OCI-LY1 (cell line): ENCODE results near the gene PVALEF.

Experiments used
- H2AFZ ChIP-seq: fragments of 200-600 bp; sonication (generic), shearing (Covaris generic); 2 replicates; pipeline ENCODE4 v1.6.0; 2014; ENCODE audit warnings: antibody characterized with exemption, mild to moderate bottlenecking, low read length
- H3F3A ChIP-seq: fragments of 200-600 bp; sonication (generic), shearing (Covaris generic); 2 replicates; pipeline ENCODE4 v1.6.0; 2014; ENCODE audit warnings: mild to moderate bottlenecking, antibody characterized with exemption, low read length, moderate library complexity; ENCODE audit not compliant: insufficient read depth
- H3K27ac ChIP-seq: fragments of 200-600 bp; sonication (generic); 2 replicates; pipeline ENCODE4 v1.5.1; 2014; ENCODE audit warnings: low read length, mixed run types, mild to moderate bottlenecking, low read depth; ENCODE audit not compliant: poor library complexity, severe bottlenecking
- H3K27me3 ChIP-seq: fragments of 200-600 bp; sonication (generic); 2 replicates; pipeline ENCODE4 v1.6.0; 2014; ENCODE audit warnings: antibody characterized with exemption, mild to moderate bottlenecking, low read length, moderate library complexity; ENCODE audit not compliant: insufficient read depth
- H3K36me3 ChIP-seq: fragments of 200-600 bp; sonication (generic); 2 replicates; pipeline ENCODE4 v1.6.1; 2014; ENCODE audit warnings: mild to moderate bottlenecking, antibody characterized with exemption, low read length, moderate library complexity, mixed read lengths; ENCODE audit not compliant: insufficient read depth
- H3K4me1 ChIP-seq: fragments of 200-600 bp; sonication (generic); 2 replicates; pipeline ENCODE4 v1.5.1; 2014; ENCODE audit warnings: mild to moderate bottlenecking, low read length, moderate library complexity; ENCODE audit not compliant: insufficient read depth, severe bottlenecking
- H3K4me2 ChIP-seq: fragments of 200-600 bp; sonication (generic), shearing (Covaris generic); 2 replicates; pipeline ENCODE4 v1.6.1; 2014; ENCODE audit warnings: low read length
- H3K4me3 ChIP-seq: fragments of 200-600 bp; sonication (generic); 2 replicates; pipeline ENCODE4 v1.5.1; 2014; ENCODE audit warnings: low read length, low read depth, mild to moderate bottlenecking, mixed read lengths; ENCODE audit not compliant: poor library complexity, severe bottlenecking
- H3K79me2 ChIP-seq: fragments of 200-600 bp; shearing (Covaris generic); 2 replicates; pipeline ENCODE4 v1.6.1; 2016; ENCODE audit warnings: mixed run types, low read length, mixed read lengths; ENCODE audit not compliant: insufficient read depth
- H3K9ac ChIP-seq: fragments of 200-600 bp; sonication (generic), shearing (Covaris generic); 2 replicates; pipeline ENCODE4 v1.6.1; 2014; ENCODE audit warnings: mild to moderate bottlenecking, low read length, mixed read lengths
- H3K9me2 ChIP-seq: fragments of 200-600 bp; sonication (generic), shearing (Covaris generic); 2 replicates; pipeline ENCODE4 v1.6.1; 2014; ENCODE audit warnings: low read depth, mild to moderate bottlenecking, low read length, mixed read lengths
- H3K9me3 ChIP-seq: fragments of 200-600 bp; shearing (Covaris generic); 2 replicates; pipeline ENCODE4 v1.6.1; 2014; ENCODE audit warnings: low read length, mixed read lengths
- H4K20me1 ChIP-seq: fragments of 200-600 bp; sonication (generic), shearing (Covaris generic); 2 replicates; pipeline ENCODE4 v1.6.0; 2016; ENCODE audit warnings: mild to moderate bottlenecking, low read length; ENCODE audit not compliant: insufficient read depth
- EZH2 ChIP-seq: fragments of 200-600 bp; sonication (generic), shearing (Covaris generic); IDR thresholded peaks from 2 replicates; pipeline ENCODE4 v1.8.0; 2017; ENCODE audit warnings: borderline replicate concordance, mixed run types, mild to moderate bottlenecking, antibody characterized with exemption, low read length, moderate library complexity, mixed read lengths
- TF ChIP-seq, protein P1 (sequence below): fragments of 200-600 bp; sonication (generic), shearing (Covaris generic); IDR thresholded peaks from 2 replicates; pipeline ENCODE4 v1.5.1; 2017; ENCODE audit warnings: mild to moderate bottlenecking, antibody characterized with exemption, low read length, moderate library complexity, mixed read lengths

PVALEF gene

DNA sequence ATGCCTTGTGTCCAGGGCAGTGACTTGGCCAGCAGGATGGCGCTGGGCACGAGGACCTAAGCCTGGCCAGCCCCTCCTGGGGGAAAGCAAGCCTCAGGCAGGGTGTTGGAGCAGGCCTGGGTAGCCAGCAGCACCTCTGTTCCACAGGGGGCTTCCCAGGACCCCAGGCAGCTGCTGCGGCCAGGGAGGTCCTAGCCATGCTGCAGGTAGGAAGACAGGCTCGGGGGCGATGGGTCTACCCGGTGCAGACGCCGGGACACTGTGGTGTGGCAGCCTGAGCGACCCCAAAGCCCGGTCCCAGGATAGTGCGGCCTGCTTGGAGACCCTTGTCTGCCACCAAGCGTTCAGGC is 23.2 kb downstream of the PVALEF start:
- no peak overlapping the region for H3K4me2 ChIP-seq
- no peaks in the 10 kb centered on the region for H4K20me1 ChIP-seq
- H3K27ac ChIP-seq = no peak overlapping the region
- TF ChIP-seq, protein P1, sequence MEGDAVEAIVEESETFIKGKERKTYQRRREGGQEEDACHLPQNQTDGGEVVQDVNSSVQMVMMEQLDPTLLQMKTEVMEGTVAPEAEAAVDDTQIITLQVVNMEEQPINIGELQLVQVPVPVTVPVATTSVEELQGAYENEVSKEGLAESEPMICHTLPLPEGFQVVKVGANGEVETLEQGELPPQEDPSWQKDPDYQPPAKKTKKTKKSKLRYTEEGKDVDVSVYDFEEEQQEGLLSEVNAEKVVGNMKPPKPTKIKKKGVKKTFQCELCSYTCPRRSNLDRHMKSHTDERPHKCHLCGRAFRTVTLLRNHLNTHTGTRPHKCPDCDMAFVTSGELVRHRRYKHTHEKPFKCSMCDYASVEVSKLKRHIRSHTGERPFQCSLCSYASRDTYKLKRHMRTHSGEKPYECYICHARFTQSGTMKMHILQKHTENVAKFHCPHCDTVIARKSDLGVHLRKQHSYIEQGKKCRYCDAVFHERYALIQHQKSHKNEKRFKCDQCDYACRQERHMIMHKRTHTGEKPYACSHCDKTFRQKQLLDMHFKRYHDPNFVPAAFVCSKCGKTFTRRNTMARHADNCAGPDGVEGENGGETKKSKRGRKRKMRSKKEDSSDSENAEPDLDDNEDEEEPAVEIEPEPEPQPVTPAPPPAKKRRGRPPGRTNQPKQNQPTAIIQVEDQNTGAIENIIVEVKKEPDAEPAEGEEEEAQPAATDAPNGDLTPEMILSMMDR = no peak
- no peak for TF ChIP-seq EZH2
- no peak overlapping the region for H3K4me3 ChIP-seq
- H3K36me3 ChIP-seq = no peaks in the 10 kb centered on the region
- peaks cover 3% of the 10 kb centered on the region for H3K27me3 ChIP-seq
- H3K9me2 ChIP-seq = no peaks in the 10 kb centered on the region
- H3F3A ChIP-seq = no peaks in the 10 kb centered on the region
- no peaks in the 10 kb centered on the region for H3K4me1 ChIP-seq
- no peak overlapping the region for H3K9ac ChIP-seq
- no peaks in the 10 kb centered on the region for H3K79me2 ChIP-seq
- H2AFZ ChIP-seq = no peak overlapping the region
- no peaks in the 10 kb centered on the region for H3K9me3 ChIP-seq

DNA sequence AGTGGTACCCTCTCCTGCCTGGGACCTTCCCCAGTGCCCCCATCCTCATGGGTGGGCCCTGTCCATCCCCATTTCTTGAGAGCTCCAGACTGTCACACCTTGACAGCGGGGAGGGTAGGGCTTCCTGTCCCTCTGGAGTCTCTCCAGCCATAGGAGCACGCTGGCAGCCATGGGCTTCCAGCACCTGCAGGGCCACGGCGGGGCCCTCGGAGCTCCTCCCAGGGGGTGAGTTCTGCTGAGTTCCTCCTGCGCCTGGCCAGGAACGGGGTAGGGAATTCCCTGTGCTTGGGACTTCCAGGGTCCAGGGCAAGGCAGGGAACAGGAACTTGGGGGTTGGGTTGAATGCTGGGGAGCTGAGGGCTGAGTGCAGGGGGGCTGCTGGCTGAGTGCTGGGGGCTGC is 23.7 kb downstream of the PVALEF start:
- H3K27ac ChIP-seq = no peak overlapping the region
- no peak overlapping the region for H2AFZ ChIP-seq
- H3K4me2 ChIP-seq = no peak overlapping the region
- no peak overlapping the region for H3K9ac ChIP-seq
- no peaks in the 10 kb centered on the region for H3K9me3 ChIP-seq
- no peaks in the 10 kb centered on the region for H4K20me1 ChIP-seq
- H3K4me1 ChIP-seq = no peaks in the 10 kb centered on the region
- H3K27me3 ChIP-seq = no peaks in the 10 kb centered on the region; the same call in 1 of the 2 replicates
- TF ChIP-seq EZH2 = no peak
- TF ChIP-seq, protein P1 = no peak
- no peaks in the 10 kb centered on the region for H3K36me3 ChIP-seq
- H3F3A ChIP-seq = no peaks in the 10 kb centered on the region
- H3K9me2 ChIP-seq = no peaks in the 10 kb centered on the region
- no peaks in the 10 kb centered on the region for H3K79me2 ChIP-seq
- H3K4me3 ChIP-seq = no peak overlapping the region

DNA sequence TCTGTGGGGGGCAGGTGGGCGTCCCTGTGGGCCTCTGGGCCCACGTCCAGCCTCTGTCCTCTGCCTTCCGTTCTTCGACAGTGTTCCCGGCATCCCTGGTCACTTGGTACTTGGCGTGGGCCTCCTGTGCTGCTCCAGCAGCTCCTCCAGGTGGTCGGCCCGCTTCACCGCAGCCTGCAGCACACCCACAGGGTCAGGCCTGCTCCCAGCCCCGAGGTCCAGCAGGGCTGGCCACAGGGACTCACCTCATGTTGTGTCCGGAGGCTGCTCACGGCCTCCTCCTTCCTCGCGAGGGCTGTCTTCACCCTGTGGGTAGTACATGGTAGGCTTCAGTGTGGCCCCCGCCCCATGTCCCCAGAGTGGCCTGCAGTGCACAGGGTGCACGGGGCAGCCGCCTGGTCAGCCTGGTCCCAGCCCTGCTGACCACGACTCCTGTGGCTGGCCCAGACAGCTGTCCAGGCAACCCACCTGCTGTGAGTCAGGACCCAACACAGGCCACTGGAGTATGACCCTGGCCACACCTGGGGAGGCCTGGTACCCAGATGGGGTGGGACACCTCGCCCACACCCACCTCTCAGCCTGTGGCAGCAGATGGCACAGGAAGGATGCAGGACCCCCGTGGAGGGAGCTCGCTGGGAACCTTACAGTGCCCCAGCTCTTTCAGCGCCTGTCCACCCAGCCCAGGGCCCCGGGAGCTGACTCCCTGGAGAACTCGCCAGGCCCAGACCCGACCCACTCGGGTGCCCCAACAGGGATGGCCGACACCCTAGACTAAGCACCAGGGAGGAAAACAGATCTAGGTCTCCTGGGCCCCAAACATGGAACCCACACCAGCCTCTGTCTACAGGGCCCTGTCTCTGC is 24.6 kb downstream of the PVALEF start:
- H3K9me3 ChIP-seq = no peaks in the 10 kb centered on the region
- no peak overlapping the region for H3K27ac ChIP-seq
- no peaks in the 10 kb centered on the region for H3K27me3 ChIP-seq
- H3F3A ChIP-seq = no peaks in the 10 kb centered on the region
- no peaks in the 10 kb centered on the region for H3K36me3 ChIP-seq
- no peak for TF ChIP-seq EZH2
- TF ChIP-seq, protein P1 = no peak
- H3K9me2 ChIP-seq = no peaks in the 10 kb centered on the region
- no peaks in the 10 kb centered on the region for H3K79me2 ChIP-seq
- H4K20me1 ChIP-seq = no peaks in the 10 kb centered on the region
- H3K9ac ChIP-seq = no peak overlapping the region
- no peak overlapping the region for H3K4me2 ChIP-seq
- no peak overlapping the region for H3K4me3 ChIP-seq
- H3K4me1 ChIP-seq = no peaks in the 10 kb centered on the region
- H2AFZ ChIP-seq = no peak overlapping the region
